ENCODE results near the gene ZNF892. TPM values are rescaled to one million over a fixed set of nuclear protein-coding genes. Genes with fewer than 3 reads are reported as not detected.

ZNF892 gene
- total and polyA plus RNA-seq, 2 of the 8 experiments (the other 6 are each of a cell fraction or from before 2014, with no cell fraction given), result 1.4 to 10.7 TPM

GRCh38 chr2:95165371-95166064, 41.8 kb upstream of the ZNF892 start, which contains the start of gene ZNF2 (continued):
- 0 out of 4 replicates have a peak, but pooled peaks of 1 of the 2 experiments have one; percentile 81 for TF ChIP-seq HDAC2 (IDR thresholded peaks at IDR 0.05; ENCODE audit: borderline replicate concordance in 1 of 2, low read depth in 2 of 2, low read length in 2 of 2)
- no peak for TF ChIP-seq FOSL1 (IDR thresholded peaks at IDR 0.05; ENCODE audit: insufficient read depth, low read depth, low read length)
- TF ChIP-seq POLR2A (IDR thresholded peaks at IDR 0.05; ENCODE audit: control extremely low read depth in 1 of 2, low read depth in 2 of 2, low read length in 2 of 2), result peak; percentile 81 to 94
- no peak for TF ChIP-seq JUND (IDR thresholded peaks at IDR 0.05; ENCODE audit: low read length)
- TF ChIP-seq ASH2L (IDR thresholded peaks at IDR 0.05; ENCODE audit: low read length), result peak; percentile 96
- no peak for TF ChIP-seq SP1 (IDR thresholded peaks at IDR 0.05; ENCODE audit: low read depth, low read length)
- no peak for TF ChIP-seq SP2 (IDR thresholded peaks at IDR 0.05; ENCODE audit: low read length)
- TF ChIP-seq TAF7 (optimal IDR thresholded peaks at IDR 0.05; ENCODE audit: borderline replicate concordance, low read depth, low read length), result peak; percentile 76
- peak; percentile 86 for TF ChIP-seq ATF3 (IDR thresholded peaks at IDR 0.05; ENCODE audit: insufficient read depth, low read depth, low read length)
- TF ChIP-seq SRF (IDR thresholded peaks at IDR 0.05; ENCODE audit: low read depth, low read length), result peak; percentile 50; the same call in 1 of the 2 replicates
- peak; percentile 73 for TF ChIP-seq NRF1 (IDR thresholded peaks at IDR 0.05; ENCODE audit: low read depth, low read length)
- TF ChIP-seq CTBP2 (IDR thresholded peaks at IDR 0.05; ENCODE audit: borderline replicate concordance, insufficient read depth, insufficient read length, low read length), result peak; percentile 18
